ENCODE measurements around the gene TCF7L1. TPM values are rescaled to one million over a fixed set of nuclear protein-coding genes. Genes with fewer than 3 reads are reported as not detected.
"Not testable (repeated sequence)": the region's sequence is repeated elsewhere in the genome, so short reads cannot be mapped to it uniquely, and the experiment has no call there.

Gene TCF7L1
- total RNA-seq, 1 donor from 2014 or later = 6.0 TPM

DNA sequence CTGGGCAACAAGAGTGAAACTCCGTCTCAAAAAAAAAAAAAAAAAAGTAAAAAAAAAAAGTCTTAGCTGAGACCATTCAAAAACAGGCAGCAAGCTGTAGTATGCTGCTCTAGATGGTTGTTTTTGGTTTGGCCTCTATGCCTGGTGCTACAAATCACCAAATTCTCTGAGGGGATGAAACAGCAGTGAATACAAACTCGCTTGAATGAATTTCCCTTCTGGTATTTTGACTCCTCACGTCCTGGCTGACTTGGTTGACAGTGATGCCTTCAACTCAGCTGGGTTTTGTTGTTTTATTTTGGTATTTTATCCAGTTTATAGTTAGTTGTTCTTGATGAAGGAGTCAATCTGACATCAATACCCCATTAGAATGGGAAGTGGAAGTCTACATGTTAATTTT lies 3.3 kb upstream of the TCF7L1 start:
- DNase-seq (ENCODE audit: low spot score) = no peak
- intact Hi-C loops (cut with DNase I) = loop anchor here (5.0 to 10.0 kb wide), 2 partner anchors 63 to 115 kb away; no protein-coding TSS in a partner anchor

DNA sequence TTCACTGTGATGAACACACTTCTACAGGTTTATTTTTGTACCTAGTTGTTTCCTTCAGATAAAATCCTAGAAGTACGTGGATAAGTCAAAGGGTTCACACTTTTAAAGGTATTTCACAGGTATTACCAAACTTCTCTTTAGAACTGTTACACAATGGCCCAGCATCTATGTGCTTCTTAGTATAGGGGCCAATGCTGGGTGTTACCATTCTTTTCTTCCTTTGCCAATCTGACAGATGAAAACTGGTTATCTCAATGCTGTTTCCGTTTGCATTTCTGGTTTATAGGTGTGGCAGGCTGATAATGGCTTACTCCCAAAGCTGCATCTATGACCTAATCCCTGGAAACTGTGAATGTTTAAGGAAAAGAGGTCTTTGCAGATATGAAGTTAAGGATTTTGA lies 2.8 kb upstream of the TCF7L1 start:
- intact Hi-C loops (cut with DNase I) = loop anchor here (5.0 to 10.0 kb wide), 2 partner anchors 63 to 114 kb away; no protein-coding TSS in a partner anchor

DNA sequence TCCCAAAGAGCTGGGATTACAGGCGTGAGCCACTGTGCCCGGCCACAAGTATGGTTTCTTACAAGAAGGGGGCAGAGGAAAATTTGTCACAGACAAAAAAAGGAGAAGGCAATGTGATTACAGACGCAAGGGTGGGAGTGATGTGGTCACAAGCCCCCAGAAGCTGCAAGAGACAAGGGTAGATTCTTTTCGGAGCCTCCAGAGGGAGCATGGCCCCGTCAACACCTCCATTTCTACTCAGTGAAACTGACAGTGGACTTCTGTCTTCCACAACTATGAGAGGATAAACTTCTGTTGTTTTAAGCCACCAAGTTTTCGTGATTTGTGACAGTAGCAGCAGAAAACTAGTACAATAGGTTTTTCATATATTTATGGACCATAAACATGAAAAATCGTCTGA lies 2.1 kb upstream of the TCF7L1 start:
- DNase-seq (ENCODE audit: low spot score) = no peak
- intact Hi-C loops (cut with DNase I) = loop anchor here (5.0 to 10.0 kb wide), 2 partner anchors 64 to 114 kb away; no protein-coding TSS in a partner anchor

More for the DNA sequence above, 2.8 kb upstream of the TCF7L1 start:
- no peak for DNase-seq (ENCODE audit: low spot score)

DNA sequence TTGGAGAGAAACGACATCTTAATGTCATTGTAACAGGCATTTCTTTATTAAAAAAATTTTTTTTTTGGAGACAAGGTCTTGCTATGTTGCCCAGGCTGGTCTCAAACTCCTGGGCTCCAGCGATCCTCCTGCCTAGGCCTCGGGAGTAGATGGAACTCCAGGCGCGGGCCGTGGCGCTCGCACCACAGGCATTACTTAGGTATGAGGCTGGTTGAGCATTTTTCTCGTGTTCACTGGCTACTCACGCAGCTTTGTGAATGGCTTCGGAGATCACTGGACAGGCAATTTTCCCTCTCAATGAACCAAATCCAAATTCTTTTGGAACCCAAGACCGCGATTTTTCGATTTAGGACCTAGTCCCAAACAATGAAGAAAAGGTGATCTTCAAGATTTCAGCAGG lies 795 bp upstream of the TCF7L1 start:
- intact Hi-C loops (cut with DNase I) = loop anchor here (2.0 to 10.0 kb wide), 3 partner anchors 65 to 152 kb away; no protein-coding TSS in a partner anchor
- no peak for DNase-seq (ENCODE audit: low spot score)

DNA sequence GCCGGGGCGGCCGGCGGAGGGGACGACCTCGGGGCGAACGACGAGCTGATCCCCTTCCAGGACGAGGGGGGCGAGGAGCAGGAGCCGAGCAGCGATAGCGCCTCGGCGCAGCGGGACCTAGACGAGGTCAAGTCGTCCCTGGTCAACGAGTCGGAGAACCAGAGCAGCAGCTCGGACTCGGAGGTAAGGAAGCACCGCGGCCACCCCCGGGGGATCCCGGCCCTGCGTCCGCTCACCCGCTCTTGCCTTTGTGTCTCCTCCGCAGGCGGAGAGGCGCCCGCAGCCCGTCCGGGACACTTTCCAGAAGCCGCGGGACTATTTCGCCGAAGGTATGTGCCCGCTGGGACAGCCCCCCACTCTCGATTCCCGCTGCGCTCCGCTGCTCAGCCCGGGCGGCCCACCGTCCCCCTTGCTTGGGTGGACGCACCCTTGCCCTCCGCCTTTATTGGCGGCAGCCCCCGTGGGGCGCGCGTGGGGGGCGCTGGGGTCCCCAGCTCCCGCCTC lies 611 bp downstream of the TCF7L1 start:
- no peak for DNase-seq (ENCODE audit: low spot score)

DNA sequence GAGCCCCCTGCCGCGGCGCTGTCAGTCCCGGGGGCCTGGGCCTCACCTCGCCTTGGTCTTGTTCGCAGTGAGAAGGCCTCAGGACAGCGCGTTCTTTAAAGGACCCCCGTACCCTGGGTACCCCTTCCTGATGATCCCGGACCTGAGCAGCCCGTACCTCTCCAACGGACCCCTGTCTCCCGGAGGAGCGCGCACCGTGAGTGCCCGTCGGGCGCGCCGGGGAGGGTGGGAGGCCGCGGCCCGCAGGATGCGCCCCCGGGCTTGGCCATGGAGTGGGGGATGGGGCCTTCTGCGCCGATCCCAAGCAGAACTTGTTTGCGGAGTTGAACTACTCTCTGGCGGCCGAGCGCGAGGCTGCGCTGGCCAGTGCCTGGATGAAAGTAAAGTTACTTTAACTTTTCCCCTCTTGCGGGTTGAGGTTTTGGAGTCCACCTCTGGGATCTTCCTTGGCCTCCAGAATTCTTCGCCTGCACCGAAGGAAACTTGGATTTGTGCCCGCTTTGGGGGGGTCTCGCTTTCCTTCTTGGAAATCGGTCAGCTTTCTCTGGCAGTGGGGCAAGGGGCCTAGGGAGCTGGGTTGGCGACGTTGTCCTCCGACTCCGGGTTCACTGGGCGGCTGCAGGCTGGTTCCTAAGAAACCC lies 1.2 kb downstream of the TCF7L1 start:
- intact Hi-C loops (cut with DNase I) = loop anchor here (5.0 to 10.0 kb wide), 2 partner anchors 67 to 110 kb away; no protein-coding TSS in a partner anchor
- DNase-seq (ENCODE audit: low spot score) = no peak

More for the DNA sequence above, 611 bp downstream of the TCF7L1 start:
- intact Hi-C loops (cut with DNase I) = loop anchor here (2.0 to 10.0 kb wide), 3 partner anchors 67 to 151 kb away; no protein-coding TSS in a partner anchor

DNA sequence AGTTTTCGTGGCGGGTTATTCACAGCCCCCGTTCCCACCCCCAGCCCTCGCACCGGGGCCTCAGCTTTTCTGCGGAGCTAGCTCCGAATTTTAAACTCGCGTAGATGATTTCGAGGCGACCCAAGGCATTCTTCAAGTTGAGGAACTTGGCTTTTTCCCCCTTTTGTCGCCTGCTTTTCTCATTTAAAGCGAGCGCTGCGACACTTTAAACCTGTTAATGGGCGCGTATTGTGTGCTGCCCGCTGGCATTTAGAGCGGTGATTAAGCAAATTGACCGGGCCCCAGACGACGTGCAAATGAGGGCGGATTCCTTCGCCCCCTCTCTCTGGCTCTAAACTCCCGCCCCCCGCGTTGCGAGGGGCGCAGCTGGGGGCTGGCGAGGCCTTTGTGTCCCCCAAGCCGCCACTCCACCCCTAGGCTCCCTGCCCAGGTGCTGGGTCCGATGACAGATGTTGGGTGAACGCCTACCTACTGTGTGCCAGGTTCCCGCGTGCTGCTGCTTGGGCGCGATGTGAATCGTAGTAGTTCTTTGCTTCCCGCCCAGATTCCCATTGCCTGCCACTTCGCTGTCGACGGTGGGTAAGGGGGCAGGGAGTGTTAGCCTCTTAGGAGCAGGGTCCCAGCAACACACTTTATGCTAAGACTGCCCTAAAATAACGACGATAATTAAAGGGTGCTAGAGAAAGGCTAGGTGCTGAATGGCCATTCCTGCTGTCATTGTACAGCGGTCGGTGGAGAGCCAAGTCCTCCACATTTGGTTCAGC lies 1.9 kb downstream of the TCF7L1 start:
- intact Hi-C loops (cut with DNase I) = loop anchor here (5.0 to 10.0 kb wide), 2 partner anchors 68 to 110 kb away; no protein-coding TSS in a partner anchor
- no peak for DNase-seq (ENCODE audit: low spot score)

DNA sequence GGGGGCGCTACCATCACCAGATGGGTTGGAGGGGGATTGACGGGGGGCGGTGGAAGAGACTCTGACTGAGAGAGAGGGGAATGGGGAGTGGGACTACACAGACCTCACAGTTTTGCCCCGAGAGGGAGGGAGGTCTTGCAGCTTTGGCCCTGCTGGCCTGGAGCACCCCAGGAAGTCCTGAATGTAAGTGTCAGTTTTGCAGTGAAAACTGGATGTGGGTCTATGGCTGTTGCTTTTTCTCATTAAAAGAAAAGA lies 2.4 kb downstream of the TCF7L1 start:
- intact Hi-C loops (cut with DNase I) = loop anchor here (10.0 kb wide), 1 partner anchor 109 kb away; no protein-coding TSS in a partner anchor
- no peak for DNase-seq (ENCODE audit: low spot score)

DNA sequence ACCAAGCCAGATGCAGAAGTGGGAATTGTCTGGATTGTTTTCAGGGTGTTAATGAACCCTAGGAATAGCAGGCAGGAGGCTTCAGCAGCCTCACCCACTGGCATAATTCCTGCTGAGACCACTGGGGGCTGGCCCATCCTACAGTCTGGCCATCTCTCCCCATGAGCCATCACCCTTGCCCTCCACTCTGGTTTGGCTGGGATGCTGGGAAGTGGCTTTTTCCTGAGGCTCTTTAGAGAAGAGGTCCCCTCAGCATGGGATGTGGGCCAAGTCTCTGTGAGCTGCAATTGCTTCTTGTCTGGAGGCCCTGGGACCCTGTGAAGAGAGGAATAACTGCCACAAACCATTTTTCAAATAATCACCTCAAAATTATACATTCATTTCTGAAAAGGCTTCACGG lies 4.0 kb downstream of the TCF7L1 start:
- DNase-seq (ENCODE audit: low spot score) = no peak
- intact Hi-C loops (cut with DNase I) = loop anchor here (10.0 kb wide), 1 partner anchor 108 kb away; no protein-coding TSS in a partner anchor

DNA sequence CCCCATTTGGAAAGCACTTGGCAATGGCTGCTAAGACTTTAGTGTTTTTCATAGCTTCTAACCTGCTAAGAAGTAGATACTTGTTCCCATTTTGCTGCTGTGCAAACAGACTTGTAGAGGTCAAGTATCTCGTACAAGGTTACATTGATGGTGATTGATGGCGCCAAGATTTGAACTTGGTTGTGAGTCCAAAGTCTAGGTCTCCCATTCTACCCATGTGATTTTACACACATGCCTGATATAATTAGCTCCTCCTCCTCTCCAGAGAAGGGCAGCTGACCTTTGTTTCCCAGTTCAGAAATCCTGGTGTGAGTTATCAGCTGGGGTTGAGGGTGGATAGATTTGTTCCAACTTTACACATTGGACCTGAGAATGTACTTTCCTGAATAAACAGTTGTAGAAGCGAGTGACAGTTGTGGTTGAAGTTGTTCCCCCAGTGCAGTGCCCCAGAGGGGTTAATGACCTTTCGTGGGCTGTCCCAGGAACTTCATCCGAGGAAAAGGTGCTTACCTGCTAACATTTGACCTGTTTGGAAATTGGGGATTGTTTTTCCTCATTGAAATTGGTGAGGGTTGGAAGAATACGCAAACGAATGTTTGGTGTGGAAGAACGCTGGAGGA lies 10.4 kb downstream of the TCF7L1 start:
- intact Hi-C loops (cut with DNase I) = no loop called here
- DNase-seq (ENCODE audit: low spot score) = no peak

DNA sequence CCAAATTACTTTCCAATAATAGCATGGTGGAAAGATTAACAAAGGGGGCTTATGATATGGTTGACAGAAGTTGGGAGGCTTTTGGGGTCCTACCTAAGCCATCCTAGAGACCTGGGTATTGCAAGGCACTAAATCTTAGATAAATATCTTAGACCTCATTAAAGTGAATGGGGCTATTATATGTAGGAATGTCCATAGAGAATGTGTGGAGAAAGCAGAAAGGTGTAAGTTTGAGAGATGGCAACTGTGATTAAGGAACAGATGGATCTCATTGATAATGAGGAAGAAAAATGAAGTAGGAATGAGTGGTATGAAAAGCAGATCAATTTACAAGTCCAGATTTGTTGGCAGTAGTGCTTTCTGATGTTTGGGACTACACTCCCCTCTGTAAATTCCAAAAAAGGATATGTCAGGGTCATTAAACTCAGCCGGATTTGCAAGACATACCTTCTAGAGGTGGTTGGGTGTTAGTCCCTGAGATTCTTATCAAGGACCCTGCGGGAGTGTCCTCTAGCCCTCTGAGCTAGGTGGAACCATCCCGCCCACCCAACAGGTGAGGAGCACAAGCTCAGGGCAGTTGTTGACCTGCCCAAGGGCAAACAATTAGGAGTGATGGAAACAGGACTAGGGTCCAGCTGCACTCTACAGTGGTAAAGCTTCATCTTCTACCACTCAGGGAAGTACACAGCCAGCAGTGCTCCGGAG lies 12.1 kb downstream of the TCF7L1 start:
- no peak for DNase-seq (ENCODE audit: low spot score)
- intact Hi-C loops (cut with DNase I) = no loop called here

DNA sequence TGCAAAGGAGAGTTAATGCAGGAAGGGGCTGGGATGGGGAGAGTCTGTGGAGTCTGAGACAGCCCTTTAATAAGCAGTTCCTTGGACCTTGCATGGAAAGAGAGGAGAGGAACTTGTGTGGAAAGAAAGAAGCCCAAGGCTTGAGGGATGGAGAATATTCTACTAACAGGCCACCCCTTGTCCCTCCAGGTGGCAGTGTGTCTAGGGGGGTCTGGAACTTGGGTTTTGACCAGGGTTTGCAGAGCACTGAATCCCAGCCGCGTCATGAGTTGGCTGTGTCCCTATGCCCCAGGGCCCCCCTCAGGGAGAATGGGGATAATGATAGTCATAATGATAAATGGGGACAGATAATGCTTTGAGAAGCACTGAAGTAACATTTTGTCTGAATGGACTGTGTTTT lies 15.0 kb downstream of the TCF7L1 start:
- no peak for DNase-seq (ENCODE audit: low spot score)
- intact Hi-C loops (cut with DNase I) = no loop called here

DNA sequence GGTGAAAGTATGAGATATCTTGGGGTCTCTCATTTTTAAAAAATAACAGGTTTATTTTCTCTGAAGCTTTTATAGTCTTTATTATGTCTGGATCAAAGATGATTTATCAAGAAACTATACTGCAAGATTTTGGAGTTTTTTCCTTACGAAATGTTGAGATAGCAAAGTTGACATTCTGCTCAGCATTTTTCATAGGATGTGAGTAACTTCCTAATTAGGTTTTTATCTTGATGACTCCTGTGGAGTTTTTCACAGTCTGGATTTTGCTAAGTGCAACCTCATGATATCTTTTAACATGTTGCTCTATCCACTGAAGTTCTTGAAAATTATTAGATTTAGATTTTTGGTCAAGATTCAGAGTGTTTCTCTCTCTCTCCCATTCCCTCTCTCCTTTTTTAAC lies 17.8 kb downstream of the TCF7L1 start:
- DNase-seq (ENCODE audit: low spot score) = no peak
- intact Hi-C loops (cut with DNase I) = no loop called here

DNA sequence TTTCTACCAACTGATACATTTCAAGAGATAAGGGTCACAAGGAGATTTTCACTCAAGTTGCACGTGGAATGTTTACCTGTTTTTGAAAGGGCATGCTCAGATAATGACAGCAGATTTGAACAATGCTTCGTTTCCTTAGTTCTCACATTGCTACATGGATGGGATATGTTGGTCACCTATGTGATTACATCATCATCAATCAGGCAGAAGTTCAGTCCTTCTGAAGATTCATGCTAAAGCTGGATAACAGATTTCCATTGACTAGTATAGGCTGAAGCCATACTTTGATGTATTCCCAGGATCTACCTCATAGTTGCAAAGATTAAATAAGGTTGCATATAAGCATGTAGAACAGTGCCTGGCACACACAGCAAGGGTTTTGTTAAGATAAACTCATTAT lies 19.7 kb downstream of the TCF7L1 start:
- DNase-seq (ENCODE audit: low spot score) = no peak
- intact Hi-C loops (cut with DNase I) = no loop called here

DNA sequence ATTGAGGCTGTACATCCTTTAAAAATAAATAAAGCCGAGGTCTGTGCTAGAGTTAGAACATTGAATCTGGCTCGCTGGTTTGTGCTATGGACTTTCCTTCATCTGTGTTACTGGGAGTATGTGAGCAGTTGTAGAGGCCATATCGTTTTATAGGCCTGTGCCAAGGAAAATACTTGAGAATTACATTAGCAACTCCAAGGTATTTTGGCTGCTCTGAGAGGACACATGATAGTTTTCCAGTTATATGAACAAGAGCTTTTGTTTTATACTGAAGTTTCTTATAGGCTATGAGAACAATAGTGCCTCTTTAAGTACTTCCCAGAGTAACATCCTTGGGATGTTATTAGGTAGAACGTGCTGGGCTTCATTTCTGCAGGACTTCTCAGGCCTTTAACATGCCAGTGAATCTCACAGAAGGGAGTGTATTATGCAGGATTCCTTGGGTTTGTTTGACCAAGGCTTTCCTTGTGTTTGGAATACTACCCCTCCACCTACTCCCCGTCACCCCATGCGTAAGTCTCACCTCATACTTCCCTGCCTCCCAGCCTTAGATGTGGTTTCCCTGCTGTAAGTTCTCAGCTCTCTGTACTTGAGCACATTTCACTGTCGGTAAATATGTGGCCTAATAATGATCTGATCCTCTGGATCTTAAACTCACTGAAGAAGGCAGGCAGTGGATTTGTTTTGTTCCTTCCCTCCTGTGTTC lies 21.0 kb downstream of the TCF7L1 start:
- intact Hi-C loops (cut with DNase I) = no loop called here
- no peak for DNase-seq (ENCODE audit: low spot score)

DNA sequence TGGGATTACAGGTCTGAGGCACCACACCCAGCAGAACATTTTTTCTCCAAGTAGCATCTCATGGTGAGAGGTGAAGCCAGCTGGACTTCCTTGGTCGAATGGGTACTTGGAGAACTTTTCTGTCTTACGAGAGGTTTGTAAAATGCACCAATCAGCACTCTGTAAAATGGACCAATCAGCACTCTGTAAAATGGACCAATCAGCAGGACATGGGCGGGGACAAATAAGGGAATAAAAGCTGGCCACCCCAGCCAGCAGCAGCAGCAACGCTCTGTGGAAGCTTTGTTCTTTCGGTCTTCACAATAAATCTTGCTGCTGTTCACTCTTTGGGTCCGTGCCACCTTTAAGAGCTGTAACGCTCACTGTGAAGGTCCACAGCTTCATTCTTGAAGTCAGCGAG lies 21.9 kb downstream of the TCF7L1 start:
- peak; percentile 1 for DNase-seq (ENCODE audit: low spot score)
- intact Hi-C loops (cut with DNase I) = not testable (repeated sequence)

DNA sequence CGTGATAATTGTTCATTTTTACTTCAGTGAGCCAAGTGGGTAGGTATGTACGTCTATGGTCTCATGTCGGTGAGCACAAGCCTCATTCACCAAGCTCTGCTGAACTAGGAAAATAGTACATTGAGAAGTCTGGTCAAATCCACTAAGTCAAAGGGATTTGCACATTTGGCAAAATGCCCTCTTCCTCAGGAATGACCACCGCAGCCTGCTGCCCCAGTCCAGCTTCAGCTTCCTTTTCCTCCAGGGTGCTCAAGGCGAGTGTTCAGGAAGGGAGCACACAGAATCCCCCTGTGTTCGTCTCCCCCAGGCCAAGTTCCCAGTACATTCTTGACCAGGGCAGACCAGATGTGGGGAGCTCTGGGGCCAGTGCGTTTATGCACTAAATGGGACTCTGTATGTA lies 23.0 kb downstream of the TCF7L1 start:
- DNase-seq (ENCODE audit: low spot score) = peak; percentile 17
- intact Hi-C loops (cut with DNase I) = no loop called here

DNA sequence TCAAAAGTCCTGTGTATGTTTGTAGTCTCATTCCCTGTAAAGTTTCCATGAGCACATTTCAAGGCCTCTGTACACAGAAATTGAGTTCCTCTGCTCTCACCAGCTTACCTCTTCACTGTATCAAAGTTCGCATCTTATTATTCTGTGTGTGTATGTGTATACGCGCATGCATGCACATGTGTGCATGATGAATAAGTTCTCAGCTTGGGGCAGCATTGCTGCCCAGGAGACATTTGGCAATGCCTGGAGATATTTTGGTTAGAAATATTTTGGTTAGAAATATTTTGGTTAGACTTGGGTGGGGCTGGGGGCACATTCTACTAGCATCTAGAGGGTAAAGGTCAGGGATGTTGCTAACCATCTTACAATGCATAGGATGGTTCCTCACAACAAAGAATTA lies 23.4 kb downstream of the TCF7L1 start:
- DNase-seq (ENCODE audit: low spot score) = peak; percentile 5
- intact Hi-C loops (cut with DNase I) = no loop called here

DNA sequence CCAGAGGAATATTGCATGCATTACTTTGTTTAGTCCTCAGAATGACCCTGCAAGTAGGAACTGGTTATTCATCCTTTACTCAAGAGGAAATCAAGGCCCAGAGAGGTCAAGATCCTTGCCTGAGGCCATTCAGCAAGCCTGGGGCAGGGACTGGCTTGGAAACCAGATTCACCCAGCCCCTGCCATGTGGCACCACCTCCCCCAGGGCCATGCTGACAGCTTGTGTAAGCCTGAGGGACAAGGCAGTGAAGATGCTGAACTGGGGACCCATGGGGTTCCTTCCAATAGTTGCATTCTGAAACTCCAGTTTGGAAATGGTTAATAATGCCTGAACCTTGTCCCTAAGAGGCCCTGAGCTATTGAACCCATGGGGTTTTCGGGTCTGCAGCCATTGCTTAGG lies 24.2 kb downstream of the TCF7L1 start:
- peak; percentile 29 for DNase-seq (ENCODE audit: low spot score)
- intact Hi-C loops (cut with DNase I) = no loop called here
